GM12878 (cell line): Measurements from ENCODE around the gene RPS27L. TPM values are rescaled to one million over a fixed set of nuclear protein-coding genes. Genes with fewer than 3 reads are reported as not detected.

Source experiments
- ATAC-seq: fragments of 200-7000 bp; cut with Tn5 transposase; 3 replicates; pipeline ENCODE4 v1.9.1; 2020; ENCODE audit warnings: mild to moderate bottlenecking, moderate library complexity
- BruUV-seq: library from RNA; stranded (reverse); fragments of 400-500 nt; replicated peaks from 2 replicates; lab custom pipeline; 2021; lab: Mats Ljungman, UMichigan
- CTCF ChIA-PET: fragments of 300-600 bp; sonication (Branson Sonifier 250); formaldehyde crosslinking; extraction: SDS; loops from one replicate; lab custom pipeline; 2021; ENCODE audit warnings: inconsistent platforms; lab: Yijun Ruan, JAX
- POLR2A ChIA-PET: fragments of 350-600 bp; formaldehyde crosslinking; extraction: SDS; loops from one replicate; lab custom pipeline; 2021; ENCODE audit warnings: inconsistent platforms; lab: Charles Lee
- RAD21 ChIA-PET: fragments of 300-600 bp; sonication (Branson Sonifier 250); formaldehyde crosslinking; loops from one replicate; lab custom pipeline; 2023; ENCODE audit warnings: antibody characterized with exemption; ENCODE audit not compliant: unreplicated experiment; lab: Charles Lee
- SMC1A ChIA-PET: fragments of 300-600 bp; sonication (Branson Sonifier 250); formaldehyde crosslinking; loops from one replicate; lab custom pipeline; 2023; ENCODE audit not compliant: unreplicated experiment, uncharacterized antibody; lab: Charles Lee
- DNase-seq: peaks from one replicate; pipeline ENCODE4 v3.0.0-alpha.2; 2011; ENCODE audit warnings: low read depth, low spot score
- FAIRE-seq: peaks from 3 replicates; lab custom pipeline; 2011; peaks lifted over from hg19 to GRCh38; lab: Jason Lieb, UNC
- H2AFZ ChIP-seq: 2 replicates; pipeline ENCODE4 v1.6.0; 2011; ENCODE audit warnings: low read depth, low read length, control low read depth; ENCODE audit not compliant: control insufficient read depth
- H3K27ac ChIP-seq: 2 replicates; pipeline ENCODE4 v1.5.1; 2011; ENCODE audit warnings: control low read depth; ENCODE audit not compliant: control insufficient read depth, insufficient read depth
- H3K27me3 ChIP-seq, 2 experiments: replicated peaks in 1 of 2; 2 replicates each; pipeline versions ENCODE4 v1.6.0 to v1.6.1; 2011; ENCODE audit warnings: low read length in 1 of 2; ENCODE audit not compliant: control insufficient read depth in 2 of 2, insufficient read depth in 2 of 2
- H3K36me3 ChIP-seq, 2 experiments: 2 replicates each; pipeline ENCODE4 v1.5.1; 2011; ENCODE audit warnings: low read length in 1 of 2; ENCODE audit not compliant: control insufficient read depth in 2 of 2, insufficient read depth in 2 of 2
- H3K4me1 ChIP-seq: 2 replicates; pipeline ENCODE4 v1.6.1; 2011; ENCODE audit warnings: mild to moderate bottlenecking, low read length, moderate library complexity, mixed read lengths; ENCODE audit not compliant: control insufficient read depth, insufficient read depth
- H3K4me2 ChIP-seq: 2 replicates; pipeline ENCODE4 v1.6.0; 2011; ENCODE audit warnings: control low read depth; ENCODE audit not compliant: control insufficient read depth, insufficient read depth
- H3K4me3 ChIP-seq: fragments of 200-600 bp; sonication (generic); 2 replicates; pipeline ENCODE4 v1.5.1; 2016
- H3K79me2 ChIP-seq: 2 replicates; pipeline ENCODE4 v1.6.0; 2011; ENCODE audit warnings: low read length; ENCODE audit not compliant: control insufficient read depth, insufficient read depth
- H3K9ac ChIP-seq: 2 replicates; pipeline ENCODE4 v1.8.0; 2011; ENCODE audit warnings: low read length, control low read depth, mixed read lengths; ENCODE audit not compliant: control insufficient read depth, insufficient read depth
- H3K9me3 ChIP-seq: replicated peaks from 3 replicates; pipeline ENCODE4 v1.5.1; 2011; ENCODE audit warnings: mild to moderate bottlenecking, low read length; ENCODE audit not compliant: control insufficient read depth, insufficient read depth
- H4K20me1 ChIP-seq: 2 replicates; pipeline ENCODE4 v1.6.0; 2011; ENCODE audit not compliant: control insufficient read depth, insufficient read depth
- ASH2L ChIP-seq: fragments of 300-600, 200-600 bp; sonication (generic); IDR thresholded peaks from 2 replicates; pipeline ENCODE4 v1.6.1; 2017; ENCODE audit warnings: low read depth, mild to moderate bottlenecking, borderline replicate concordance
- BACH1 ChIP-seq: fragments of 450-650 bp; IDR thresholded peaks from 2 replicates; pipeline ENCODE4 v1.6.1; 2017; ENCODE audit warnings: mild to moderate bottlenecking, borderline replicate concordance
- CBX3 ChIP-seq: fragments of 200-600 bp; sonication (generic); IDR thresholded peaks from 2 replicates; pipeline ENCODE4 v1.6.1; 2016; ENCODE audit warnings: low read depth, borderline replicate concordance
- EGR1 ChIP-seq, 2 experiments: IDR thresholded peaks; 1 replicate in 1 of 2; 2 replicates in 1 of 2; pipeline ENCODE4 v1.6.1; 2011 to 2012; ENCODE audit warnings: low read depth in 2 of 2, low read length in 2 of 2, borderline replicate concordance in 1 of 2, mild to moderate bottlenecking in 1 of 2, moderate library complexity in 1 of 2
- FOXK2 ChIP-seq: fragments of 450-650 bp; IDR thresholded peaks from 2 replicates; pipeline ENCODE4 v1.6.1; 2017; ENCODE audit warnings: mild to moderate bottlenecking, moderate library complexity
- GATAD2B ChIP-seq: fragments of 450-650 bp; conservative IDR thresholded peaks from 2 replicates; pipeline ENCODE4 v1.6.1; 2017; ENCODE audit warnings: low read depth, mild to moderate bottlenecking, moderate library complexity
- HCFC1 ChIP-seq: fragments of 150-350 bp; IDR thresholded peaks from 2 replicates; pipeline ENCODE4 v1.6.1; 2014; ENCODE audit warnings: low read length
- HDAC2 ChIP-seq: fragments of 200-600 bp; sonication (generic); IDR thresholded peaks from 2 replicates; pipeline ENCODE4 v1.6.1; 2017
- IRF4 ChIP-seq: IDR thresholded peaks from 2 replicates; pipeline ENCODE4 v1.6.1; 2011; ENCODE audit warnings: low read depth, low read length
- KAT2A ChIP-seq: conservative IDR thresholded peaks from 2 replicates; pipeline ENCODE4 v1.6.1; 2011; ENCODE audit warnings: low read depth, low read length; ENCODE audit not compliant: control insufficient read depth
- MEF2B ChIP-seq: fragments of 450-650 bp; IDR thresholded peaks from 2 replicates; pipeline ENCODE4 v1.6.1; 2018; ENCODE audit warnings: mild to moderate bottlenecking, moderate library complexity; ENCODE audit not compliant: partially characterized antibody, poor library complexity, severe bottlenecking
- NBN ChIP-seq: fragments of 450-650 bp; IDR thresholded peaks from 2 replicates; pipeline ENCODE4 v1.6.1; 2016
- NFIC ChIP-seq: IDR thresholded peaks from 2 replicates; pipeline ENCODE4 v1.6.1; 2012; ENCODE audit warnings: low read depth, mild to moderate bottlenecking, inconsistent platforms, low read length, moderate library complexity
- PAX5 ChIP-seq: IDR thresholded peaks from 2 replicates; pipeline ENCODE4 v1.6.1; 2011; ENCODE audit warnings: low read depth, low read length, borderline replicate concordance
- PML ChIP-seq: IDR thresholded peaks from 2 replicates; pipeline ENCODE4 v1.6.1; 2012; ENCODE audit warnings: low read length, inconsistent platforms
- POLR2AphosphoS2 ChIP-seq: IDR thresholded peaks from 2 replicates; pipeline ENCODE4 v1.6.1; 2011; ENCODE audit warnings: low read depth, mild to moderate bottlenecking, low read length, improper control_type of control experiment, moderate library complexity
- TCF12 ChIP-seq: IDR thresholded peaks from 2 replicates; pipeline ENCODE4 v1.6.1; 2011; ENCODE audit warnings: low read depth, mild to moderate bottlenecking, low read length
- YBX1 ChIP-seq: fragments of 450-650 bp; IDR thresholded peaks from 2 replicates; pipeline ENCODE4 v1.6.1; 2016; ENCODE audit warnings: antibody characterized with exemption
- WGBS: methylation state at CpG from one replicate; pipeline ENCODE4 v1.1.6; 2016; ENCODE audit warnings: low lambda C conversion rate; ENCODE audit not compliant: insufficient replicate concordance, insufficient coverage; ENCODE audit errors: missing lambda C conversion rate; 5-methylcytosine and 5-hydroxymethylcytosine counted together
- in situ Hi-C: fragments of 300-500 bp; cut with MboI; formaldehyde crosslinking; loops from 9 replicates; pipeline ENCODE4 v1.14.3; 2018; ENCODE audit warnings: mixed read lengths
- intact Hi-C: fragments of 100-400 bp; cut with micrococcal nuclease; formaldehyde crosslinking; loops from one replicate; pipeline ENCODE4 v1.14.2; 2022; ENCODE audit not compliant: unreplicated experiment
- polyA plus RNA-seq, 11 experiments: library from polyadenylated mRNA; depleted of rRNA in 4 of 11; unstranded in 6 of 11; stranded (reverse) in 5 of 11; fragments of >200 nt; fragmentation: Nextera tagmentation in 4 of 11; fragmentation: Illumina TruSeq in 1 of 11; extraction: Ambion mirVana in 4 of 11; extraction: Trizol in 1 of 11; gene quantifications; 1 replicate in 1 of 11; 2 replicates in 10 of 11; pipeline versions ENCODE4 v1.2.1 to v1.2.3, GENCODE V29; 2011 to 2016; ENCODE audit warnings: inconsistent platforms in 2 of 11, missing spikeins in 2 of 11, low read depth in 1 of 11
- total RNA-seq, 4 experiments: library from RNA; depleted of rRNA in 3 of 4; stranded (reverse); fragments of >200 nt in 3 of 4; fragmentation: Illumina TruSeq in 1 of 4; extraction: Trizol in 1 of 4; gene quantifications; 2 replicates each; pipeline versions ENCODE4 v1.2.1 to v1.2.3, GENCODE V29; 2013 to 2021
- TF ChIP-seq, protein P1 (sequence below): IDR thresholded peaks from 2 replicates; pipeline ENCODE4 v1.6.1; 2011; ENCODE audit warnings: borderline replicate concordance, low read depth, mild to moderate bottlenecking, moderate library complexity, mixed read lengths, low read length; ENCODE audit not compliant: insufficient read depth; ENCODE audit errors: extremely low read length
- TF ChIP-seq, protein P2 (sequence below): fragments of 450-650 bp; IDR thresholded peaks from 2 replicates; pipeline ENCODE4 v1.6.1; 2018; ENCODE audit warnings: borderline replicate concordance, mild to moderate bottlenecking; ENCODE audit not compliant: partially characterized antibody

The RPS27L gene
- total and polyA plus RNA-seq, 10 of the 15 experiments (the other 5 are each of a cell fraction or from before 2014, with no cell fraction given) = 133 to 970 (median 220) TPM

DNA sequence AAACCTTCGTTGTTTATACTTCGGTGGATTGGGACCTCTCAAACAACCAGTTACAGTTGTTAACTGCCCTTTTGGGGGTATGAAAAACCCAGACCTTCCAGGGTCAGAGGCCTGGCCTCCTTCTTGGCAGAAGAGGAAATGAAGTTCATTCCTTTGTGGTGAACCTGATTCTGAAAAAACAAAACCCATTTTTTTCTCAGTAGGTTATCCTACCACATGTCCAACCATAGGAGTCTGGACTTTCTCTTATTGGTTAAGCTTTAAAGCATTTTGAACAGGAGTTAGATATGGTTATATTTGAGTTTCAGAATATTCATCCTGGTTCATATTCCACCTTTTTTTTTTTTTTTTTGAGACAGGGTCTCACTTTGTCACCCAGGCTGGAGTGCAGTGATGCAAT, 42.8 kb downstream of the RPS27L start:
- Histone ChIP-seq H3K27me3 (no peaks in the 10 kb centered on the region), H2AFZ (no peak overlapping the region), H3K4me3 (no peak overlapping the region), H3K4me2 (no peak overlapping the region), H4K20me1 (no peaks in the 10 kb centered on the region), H3K36me3 (no peaks in the 10 kb centered on the region), H3K27ac (no peak overlapping the region), H3K9me3 (peaks cover 3% of the 10 kb centered on the region), H3K9ac (no peak overlapping the region), H3K4me1 (no peaks in the 10 kb centered on the region), H3K79me2 (no peaks in the 10 kb centered on the region)
- FAIRE-seq (no peak), ATAC-seq (no peak), DNase-seq (no peak)
- ChIA-PET CTCF (interaction anchor here (1.4 to 1.5 kb wide), 2 partner anchors 11 to 67 kb away, joined by 3 read pairs; no protein-coding TSS in a partner anchor), SMC1A (interaction anchor here (0.7 to 1.1 kb wide), 2 partner anchors 20 to 330 kb away, joined by 3 to 4 read pairs; no protein-coding TSS in a partner anchor), RAD21 (interaction anchor here (0.8 kb wide), 1 partner anchor 67 kb away, joined by 3 read pairs; no protein-coding TSS in a partner anchor), POLR2A (no interaction called here)
- no TSS peak for BruUV-seq
- in situ Hi-C loops (no loop called here), intact Hi-C loops (no loop called here)
- 10% methylated on average over 2 of the region's 2 CpGs for WGBS
- TF ChIP-seq HCFC1 (no peak), BACH1 (no peak), FOXK2 (no peak), KAT2A (no peak), NBN (no peak), GATAD2B (no peak), NFIC (no peak), MEF2B (no peak), PAX5 (no peak), TCF12 (no peak), CBX3 (no peak), ASH2L (no peak), IRF4 (no peak), POLR2AphosphoS2 (no peak), YBX1 (no peak), HDAC2 (no peak), EGR1 (IDR thresholded peaks at IDR 0.05; ENCODE audit: borderline replicate concordance in 1 of 2, low read depth in 2 of 2, low read length in 2 of 2) (no peak), PML (no peak)
- TF ChIP-seq, protein P1, sequence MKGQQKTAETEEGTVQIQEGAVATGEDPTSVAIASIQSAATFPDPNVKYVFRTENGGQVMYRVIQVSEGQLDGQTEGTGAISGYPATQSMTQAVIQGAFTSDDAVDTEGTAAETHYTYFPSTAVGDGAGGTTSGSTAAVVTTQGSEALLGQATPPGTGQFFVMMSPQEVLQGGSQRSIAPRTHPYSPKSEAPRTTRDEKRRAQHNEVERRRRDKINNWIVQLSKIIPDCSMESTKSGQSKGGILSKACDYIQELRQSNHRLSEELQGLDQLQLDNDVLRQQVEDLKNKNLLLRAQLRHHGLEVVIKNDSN = no peak
- TF ChIP-seq, protein P2, sequence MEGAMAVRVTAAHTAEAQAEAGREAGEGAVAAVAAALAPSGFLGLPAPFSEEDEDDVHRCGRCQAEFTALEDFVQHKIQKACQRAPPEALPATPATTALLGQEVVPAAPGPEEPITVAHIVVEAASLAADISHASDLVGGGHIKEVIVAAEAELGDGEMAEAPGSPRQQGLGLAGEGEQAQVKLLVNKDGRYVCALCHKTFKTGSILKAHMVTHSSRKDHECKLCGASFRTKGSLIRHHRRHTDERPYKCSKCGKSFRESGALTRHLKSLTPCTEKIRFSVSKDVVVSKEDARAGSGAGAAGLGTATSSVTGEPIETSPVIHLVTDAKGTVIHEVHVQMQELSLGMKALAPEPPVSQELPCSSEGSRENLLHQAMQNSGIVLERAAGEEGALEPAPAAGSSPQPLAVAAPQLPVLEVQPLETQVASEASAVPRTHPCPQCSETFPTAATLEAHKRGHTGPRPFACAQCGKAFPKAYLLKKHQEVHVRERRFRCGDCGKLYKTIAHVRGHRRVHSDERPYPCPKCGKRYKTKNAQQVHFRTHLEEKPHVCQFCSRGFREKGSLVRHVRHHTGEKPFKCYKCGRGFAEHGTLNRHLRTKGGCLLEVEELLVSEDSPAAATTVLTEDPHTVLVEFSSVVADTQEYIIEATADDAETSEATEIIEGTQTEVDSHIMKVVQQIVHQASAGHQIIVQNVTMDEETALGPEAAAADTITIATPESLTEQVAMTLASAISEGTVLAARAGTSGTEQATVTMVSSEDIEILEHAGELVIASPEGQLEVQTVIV = no peak
